ENCODE results near the gene PRUNE2.

The PRUNE2 gene

DNA sequence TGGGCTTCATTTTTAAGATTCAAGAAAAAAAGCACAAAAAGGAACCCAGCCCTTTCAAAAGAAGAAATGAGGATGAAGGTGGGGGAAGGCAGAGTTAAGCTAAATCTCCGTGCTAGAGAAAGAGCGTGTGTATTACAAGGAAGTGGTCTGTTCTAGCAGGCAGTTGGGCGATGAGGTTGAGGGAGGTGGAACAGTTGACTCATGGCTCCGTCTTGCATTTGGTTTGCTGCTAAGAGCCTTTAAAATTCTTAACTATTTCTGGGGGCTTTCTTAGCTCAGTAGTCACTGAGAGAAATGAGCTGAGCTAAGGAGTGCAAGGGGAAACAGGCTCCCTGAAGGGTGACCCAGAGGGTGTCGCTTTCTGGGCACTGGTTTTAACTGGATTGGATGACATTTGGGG is 329.6 kb downstream of the PRUNE2 start:
- DNase-seq (ENCODE audit: low read depth, low spot score), result peak; percentile 15

DNA sequence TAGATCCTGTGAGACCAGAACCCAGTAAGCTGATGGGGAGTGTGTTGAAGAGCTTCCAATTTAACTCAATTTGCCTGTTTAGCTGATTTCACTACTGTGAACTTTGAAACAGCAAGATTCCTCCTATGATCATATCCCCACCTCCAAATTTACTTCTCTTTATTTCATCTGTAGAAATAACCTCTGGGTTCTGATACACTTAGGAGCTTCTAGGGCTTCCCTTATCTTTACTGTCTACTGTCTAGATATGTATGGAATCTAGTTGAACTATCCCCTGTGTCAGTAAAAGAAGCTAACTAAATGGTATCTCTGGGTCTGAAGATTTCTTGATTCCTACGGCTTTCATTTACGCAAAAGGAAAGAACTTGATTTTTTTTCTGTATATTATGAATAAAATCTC is 330.2 kb downstream of the PRUNE2 start:
- DNase-seq (ENCODE audit: low read depth, low spot score), result no peak

DNA sequence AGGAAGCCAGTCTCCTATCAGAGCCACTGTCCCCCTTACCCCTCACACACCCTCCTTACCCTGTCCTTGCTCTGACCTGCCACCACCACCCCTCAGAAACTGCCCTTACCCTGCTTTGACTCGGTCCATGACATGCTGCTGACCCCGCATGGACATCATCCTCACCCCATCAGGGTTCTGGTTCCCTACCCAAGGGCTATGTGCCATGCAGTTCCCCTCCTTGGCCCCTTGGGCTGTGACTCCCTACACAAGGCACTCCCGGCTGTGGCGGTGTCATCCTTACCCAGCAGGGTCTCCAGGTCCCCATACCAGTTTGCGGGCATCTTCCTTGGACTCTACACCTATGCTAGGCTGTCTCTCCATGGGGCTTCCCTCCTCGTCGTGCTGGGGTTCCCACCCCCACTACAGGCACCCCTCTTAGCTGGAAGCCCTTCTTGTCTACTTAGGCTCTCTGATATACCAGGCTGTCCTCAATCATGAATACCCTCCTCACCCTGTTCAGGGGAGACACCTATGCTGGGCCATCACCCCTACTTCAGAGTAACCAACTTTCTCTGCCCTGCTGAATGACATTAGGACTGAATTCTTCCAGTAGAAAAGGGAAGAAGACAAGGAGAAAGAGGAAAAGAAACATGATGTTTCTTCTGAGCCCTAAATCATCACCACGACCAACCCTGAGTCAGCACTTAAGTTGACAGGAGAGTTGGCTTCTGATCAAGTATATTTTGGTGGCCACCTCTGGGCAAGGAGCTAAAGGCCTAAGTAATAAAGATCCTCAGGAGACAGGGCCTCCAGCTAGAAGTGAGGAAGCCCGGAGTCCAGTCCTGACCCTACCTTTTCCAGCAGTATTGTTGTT is 331.8 kb downstream of the PRUNE2 start:
- no peak for DNase-seq (ENCODE audit: low read depth, low spot score)

GRCh38 chr9:76573408-76573807 is 332.5 kb downstream of the PRUNE2 start:
- DNase-seq (ENCODE audit: low read depth, low spot score), result no peak

GRCh38 chr9:76572151-76572550 is 333.8 kb downstream of the PRUNE2 start:
- no peak for DNase-seq (ENCODE audit: low read depth, low spot score)

- no peak for DNase-seq (ENCODE audit: low read depth, low spot score)
Observed at GRCh38 chr9:76571743-76572146, 334.2 kb downstream of the PRUNE2 start.

DNA sequence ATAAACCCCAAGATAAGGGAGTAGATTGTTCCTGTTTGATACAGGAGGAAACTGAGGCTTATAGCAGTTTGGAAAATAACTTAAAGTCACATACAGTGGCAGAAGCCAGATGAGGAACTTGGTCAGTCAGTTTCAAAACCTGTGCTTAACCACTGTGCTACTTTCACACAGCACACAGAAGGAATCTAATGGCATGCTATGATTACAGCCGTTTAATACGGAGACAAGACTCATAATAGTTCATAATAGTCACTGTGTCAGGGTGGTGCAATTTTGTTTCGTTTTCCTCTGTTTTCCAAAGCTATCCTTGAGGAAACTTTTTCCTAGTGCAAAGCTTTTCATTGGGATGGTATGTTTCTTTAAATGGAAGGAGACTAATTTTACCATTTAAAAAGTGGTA is 334.6 kb downstream of the PRUNE2 start:
- DNase-seq (ENCODE audit: low read depth, low spot score), result no peak

DNA sequence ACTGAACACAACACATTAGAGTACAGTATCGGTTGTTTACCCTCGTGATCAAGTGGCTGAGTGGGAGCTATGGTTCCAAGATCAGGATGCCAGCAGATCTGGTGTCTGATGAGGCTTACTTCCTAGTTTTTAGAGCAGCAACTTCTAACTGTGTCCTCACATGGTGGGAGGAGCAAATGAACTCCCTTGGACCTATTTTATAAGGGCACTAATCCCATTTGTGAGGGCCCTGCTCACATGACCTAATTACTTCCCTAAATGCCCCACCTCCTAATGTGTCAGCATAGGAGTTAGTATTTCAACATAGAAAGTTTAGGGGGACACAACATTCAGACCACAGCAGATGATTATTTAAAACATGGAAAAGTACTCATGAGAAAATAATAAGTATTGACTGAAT is 335.1 kb downstream of the PRUNE2 start:
- DNase-seq (ENCODE audit: low read depth, low spot score), result no peak

GRCh38 chr9:76567086-76567485 is 338.8 kb downstream of the PRUNE2 start:
- DNase-seq (ENCODE audit: low read depth, low spot score), result no peak

GRCh38 chr9:76564297-76564696 is 341.6 kb downstream of the PRUNE2 start:
- no peak for DNase-seq (ENCODE audit: low read depth, low spot score)

GRCh38 chr9:76562511-76562911 is 343.4 kb downstream of the PRUNE2 start:
- DNase-seq (ENCODE audit: low read depth, low spot score), result no peak

GRCh38 chr9:76561900-76562299 is 344.0 kb downstream of the PRUNE2 start:
- DNase-seq (ENCODE audit: low read depth, low spot score), result no peak

Measured in activated naive CD8-positive, alpha-beta T cell treated with anti-CD3 and anti-CD28 coated beads, Interleukin-2, amount 50 U/mL, for 16 hours (primary cell).